ENCODE results near the gene GPATCH8.

GRCh38 chr17:44376124-44376523 is 127.1 kb downstream of the GPATCH8 start:
- TF ChIP-seq, protein P1, sequence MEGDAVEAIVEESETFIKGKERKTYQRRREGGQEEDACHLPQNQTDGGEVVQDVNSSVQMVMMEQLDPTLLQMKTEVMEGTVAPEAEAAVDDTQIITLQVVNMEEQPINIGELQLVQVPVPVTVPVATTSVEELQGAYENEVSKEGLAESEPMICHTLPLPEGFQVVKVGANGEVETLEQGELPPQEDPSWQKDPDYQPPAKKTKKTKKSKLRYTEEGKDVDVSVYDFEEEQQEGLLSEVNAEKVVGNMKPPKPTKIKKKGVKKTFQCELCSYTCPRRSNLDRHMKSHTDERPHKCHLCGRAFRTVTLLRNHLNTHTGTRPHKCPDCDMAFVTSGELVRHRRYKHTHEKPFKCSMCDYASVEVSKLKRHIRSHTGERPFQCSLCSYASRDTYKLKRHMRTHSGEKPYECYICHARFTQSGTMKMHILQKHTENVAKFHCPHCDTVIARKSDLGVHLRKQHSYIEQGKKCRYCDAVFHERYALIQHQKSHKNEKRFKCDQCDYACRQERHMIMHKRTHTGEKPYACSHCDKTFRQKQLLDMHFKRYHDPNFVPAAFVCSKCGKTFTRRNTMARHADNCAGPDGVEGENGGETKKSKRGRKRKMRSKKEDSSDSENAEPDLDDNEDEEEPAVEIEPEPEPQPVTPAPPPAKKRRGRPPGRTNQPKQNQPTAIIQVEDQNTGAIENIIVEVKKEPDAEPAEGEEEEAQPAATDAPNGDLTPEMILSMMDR (conservative IDR thresholded peaks at IDR 0.05) = peak; percentile 50
- TF ChIP-seq ZFX (IDR thresholded peaks at IDR 0.05) = no peak
